Gastroesophageal sphincter (tissue), 3 donors: Measurements from ENCODE around the gene THAP4.

Experiments used
- EP300 ChIP-seq: sonication (generic); formaldehyde crosslinking; IDR thresholded peaks from one replicate; pipeline ENCODE4 v1.6.1; 2017; ENCODE audit warnings: antibody characterized with exemption, mild to moderate bottlenecking
- POLR2A ChIP-seq, 2 donors: fragments of 450-650 bp; IDR thresholded peaks; one replicate each; pipeline ENCODE4 v1.6.1; 2017; ENCODE audit warnings: antibody characterized with exemption in 2 of 2, mild to moderate bottlenecking in 2 of 2, moderate library complexity in 1 of 2
- POLR2AphosphoS5 ChIP-seq: sonication (generic); formaldehyde crosslinking; IDR thresholded peaks from one replicate; pipeline ENCODE4 v1.6.1; 2017; ENCODE audit warnings: antibody characterized with exemption
- TF ChIP-seq, protein P1 (sequence below), 4 experiments: fragments of 200-600 bp in 2 of 4; fragments of 450-650 bp in 2 of 4; sonication (generic) in 1 of 4; IDR thresholded peaks; one replicate each; pipeline ENCODE4 v1.5.1; 2017 to 2019; ENCODE audit warnings: antibody characterized with exemption in 4 of 4, mild to moderate bottlenecking in 2 of 4, moderate library complexity in 2 of 4

DNA sequence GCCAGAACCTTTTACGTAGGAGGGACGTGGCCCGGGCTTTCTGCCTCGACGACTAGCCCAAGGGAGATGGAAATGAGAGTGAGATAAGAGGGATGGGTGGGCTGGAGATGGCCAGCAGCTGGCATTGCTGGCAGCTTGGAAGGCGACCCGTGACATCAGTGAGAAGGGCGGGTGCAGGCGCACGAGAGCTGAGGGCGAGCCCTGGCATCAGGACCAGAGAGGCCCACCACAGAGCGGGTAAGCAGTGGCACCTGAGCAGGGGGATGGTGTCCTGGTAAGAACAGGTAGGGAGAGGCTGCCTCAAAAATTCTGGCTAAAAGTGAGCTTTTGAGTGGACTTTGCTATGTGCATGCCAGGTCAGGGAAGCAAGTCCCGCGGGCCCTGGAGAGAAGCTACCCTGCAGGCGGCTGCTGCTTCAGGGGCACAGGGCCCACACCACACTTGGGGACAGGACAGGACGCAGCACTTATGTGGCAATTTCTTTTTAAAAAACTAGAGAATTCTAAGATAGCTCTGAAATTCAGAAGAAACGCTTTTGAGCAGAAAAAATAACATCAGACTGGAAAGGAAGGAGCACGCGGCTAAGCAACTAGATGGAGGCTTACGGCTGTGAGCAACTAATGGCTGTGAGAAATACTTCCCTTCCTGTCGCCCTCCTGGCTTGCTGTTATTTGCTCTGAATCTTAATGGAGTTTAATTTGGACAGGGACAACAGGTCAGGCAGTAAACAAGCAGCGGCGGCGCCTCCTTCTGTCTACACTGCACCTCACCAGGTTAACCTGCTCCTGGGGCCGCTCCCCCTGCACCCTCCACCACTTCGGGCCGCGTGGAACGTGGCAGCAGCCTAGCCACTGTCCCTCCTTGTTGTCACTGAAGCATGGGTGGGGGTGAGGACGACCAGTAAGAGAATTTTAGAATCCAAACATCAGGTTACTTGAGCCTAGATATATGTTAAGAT is 20.5 kb downstream of the THAP4 start:
- TF ChIP-seq, protein P1, sequence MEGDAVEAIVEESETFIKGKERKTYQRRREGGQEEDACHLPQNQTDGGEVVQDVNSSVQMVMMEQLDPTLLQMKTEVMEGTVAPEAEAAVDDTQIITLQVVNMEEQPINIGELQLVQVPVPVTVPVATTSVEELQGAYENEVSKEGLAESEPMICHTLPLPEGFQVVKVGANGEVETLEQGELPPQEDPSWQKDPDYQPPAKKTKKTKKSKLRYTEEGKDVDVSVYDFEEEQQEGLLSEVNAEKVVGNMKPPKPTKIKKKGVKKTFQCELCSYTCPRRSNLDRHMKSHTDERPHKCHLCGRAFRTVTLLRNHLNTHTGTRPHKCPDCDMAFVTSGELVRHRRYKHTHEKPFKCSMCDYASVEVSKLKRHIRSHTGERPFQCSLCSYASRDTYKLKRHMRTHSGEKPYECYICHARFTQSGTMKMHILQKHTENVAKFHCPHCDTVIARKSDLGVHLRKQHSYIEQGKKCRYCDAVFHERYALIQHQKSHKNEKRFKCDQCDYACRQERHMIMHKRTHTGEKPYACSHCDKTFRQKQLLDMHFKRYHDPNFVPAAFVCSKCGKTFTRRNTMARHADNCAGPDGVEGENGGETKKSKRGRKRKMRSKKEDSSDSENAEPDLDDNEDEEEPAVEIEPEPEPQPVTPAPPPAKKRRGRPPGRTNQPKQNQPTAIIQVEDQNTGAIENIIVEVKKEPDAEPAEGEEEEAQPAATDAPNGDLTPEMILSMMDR (IDR thresholded peaks at IDR 0.05) = no peak
- TF ChIP-seq POLR2A (IDR thresholded peaks at IDR 0.05) (no peak), POLR2AphosphoS5 (no peak), EP300 (no peak)
